Measurements from ENCODE around the gene EBI3. TPM values are rescaled to one million over a fixed set of nuclear protein-coding genes. Genes with fewer than 3 reads are reported as not detected.

EBI3 gene
- polyA plus RNA-seq (2013, experiment 1 of 4) = not detected
- not detected for polyA plus RNA-seq (2013, experiment 2 of 4)
- not detected for polyA plus RNA-seq (2013, experiment 3 of 4)
- not detected for polyA plus RNA-seq (2013, experiment 4 of 4)

- H3K9me3 ChIP-seq (ENCODE audit: control insufficient read depth, low read length) = no peaks in the 10 kb centered on the region
- H3K4me1 ChIP-seq (ENCODE audit: control insufficient read depth, insufficient read depth, low read length) = peaks cover 8% of the 10 kb centered on the region
- H3K27me3 ChIP-seq (ENCODE audit: control insufficient read depth, insufficient read depth, low read length, poor library complexity, severe bottlenecking) = peaks cover 5% of the 10 kb centered on the region
- H3K36me3 ChIP-seq (ENCODE audit: control insufficient read depth, insufficient read depth, low read length) = no peaks in the 10 kb centered on the region
- H3K4me3 ChIP-seq (ENCODE audit: insufficient read depth, low read depth, low read length) = no peak within 1 kb of the TSS
- no peak within 1 kb of the TSS for H3K27ac ChIP-seq (ENCODE audit: insufficient read depth, low read depth, low read length, poor library complexity, severe bottlenecking)
- 37 to 41% methylated on average over 19 of the region's 19 CpGs for WGBS, 2 experiments
These were observed at the start of gene EBI3 for GRCh38 chr19:4229179-4229931. EBI3 (plus strand) TSS chr19:4229523; CDS start chr19:4229551, 28 bp downstream.

DNA sequence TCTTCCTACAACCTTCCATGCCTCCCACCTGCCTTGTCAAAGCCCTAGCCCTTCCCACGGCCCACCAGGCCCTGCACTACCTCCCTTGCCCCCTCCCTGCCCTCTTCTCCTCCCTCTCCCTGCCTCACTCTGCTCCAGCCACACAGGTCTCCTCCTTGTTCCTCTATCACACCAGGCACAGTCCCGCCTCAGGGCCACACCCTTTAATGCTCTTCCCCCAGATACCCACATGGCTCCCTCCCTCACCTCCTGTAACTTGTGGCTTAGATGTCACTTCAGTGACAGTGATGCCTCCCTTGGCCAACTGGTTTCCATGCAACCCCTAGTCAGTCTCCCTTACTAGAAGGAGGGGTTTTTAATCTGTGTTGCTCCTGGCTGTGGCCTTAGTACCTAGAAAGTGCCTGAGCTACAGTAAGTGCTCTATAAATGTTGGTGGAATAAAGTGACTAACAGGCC is 48.2 kb upstream of the EBI3 start:
- WGBS, 2 experiments = 86 to 92% methylated on average over 2 of the region's 2 CpGs
- H3K27me3 ChIP-seq (ENCODE audit: control insufficient read depth, insufficient read depth, low read length, poor library complexity, severe bottlenecking) = no peaks in the 10 kb centered on the region
- H3K27ac ChIP-seq (ENCODE audit: insufficient read depth, low read depth, low read length, poor library complexity, severe bottlenecking) = no peak overlapping the region
- H3K4me3 ChIP-seq (ENCODE audit: insufficient read depth, low read depth, low read length) = no peak overlapping the region
- H3K36me3 ChIP-seq (ENCODE audit: control insufficient read depth, insufficient read depth, low read length) = no peaks in the 10 kb centered on the region
- no peaks in the 10 kb centered on the region for H3K9me3 ChIP-seq (ENCODE audit: control insufficient read depth, low read length)
- peaks cover 3% of the 10 kb centered on the region for H3K4me1 ChIP-seq (ENCODE audit: control insufficient read depth, insufficient read depth, low read length)

DNA sequence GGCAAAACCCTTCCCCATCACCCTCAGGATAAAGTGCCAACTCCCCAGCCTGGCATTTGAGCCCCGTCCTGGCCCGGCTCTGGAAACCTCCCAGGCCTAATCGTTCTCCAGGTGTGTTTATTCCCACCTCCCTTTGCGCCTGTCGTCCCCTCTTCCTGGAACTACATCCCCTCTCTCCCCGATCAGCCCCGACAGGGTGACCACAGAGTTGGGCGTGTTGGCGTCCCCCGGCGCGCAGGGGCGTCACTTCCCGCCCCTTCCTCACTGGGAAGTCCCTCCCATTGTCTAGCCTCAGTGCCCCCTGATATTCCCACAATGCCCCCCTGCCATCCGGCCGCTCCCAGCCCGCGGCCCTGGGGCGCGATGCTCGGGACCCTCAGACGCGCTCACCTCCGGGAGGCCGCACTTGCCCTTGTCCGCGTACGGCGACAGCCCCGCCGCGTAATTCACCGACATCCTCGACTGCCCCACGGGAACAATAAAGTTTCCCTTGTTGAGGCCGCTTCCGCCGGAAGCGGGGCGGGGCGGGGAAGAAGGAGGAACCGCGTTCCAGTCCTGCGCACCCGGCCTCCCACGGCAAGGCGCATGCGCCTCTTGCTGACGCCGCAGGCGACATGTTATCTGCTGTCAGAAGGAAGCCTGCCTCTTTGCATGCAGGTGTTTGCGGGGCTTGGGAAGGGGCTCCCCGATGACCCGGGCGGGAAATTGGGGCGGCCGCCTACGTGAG is 47.1 kb upstream of the EBI3 start, which contains the start of the genes ANKRD24 and SIRT6:
Gene ANKRD24 (plus strand): TSS at position 606 of the 727 bp plus-strand sequence. CDS start 3,737 bp downstream, outside the sequence.
Gene SIRT6 (minus strand): TSS at position 480 of the 727 bp plus-strand sequence. CDS start 24 bp downstream, at position 456.
- WGBS, 2 experiments = 0% methylated on average over 58 of the region's 58 CpGs
- H3K27me3 ChIP-seq (ENCODE audit: control insufficient read depth, insufficient read depth, low read length, poor library complexity, severe bottlenecking) = no peaks in the 10 kb centered on the region
- H3K36me3 ChIP-seq (ENCODE audit: control insufficient read depth, insufficient read depth, low read length) = no peaks in the 10 kb centered on the region
- H3K9me3 ChIP-seq (ENCODE audit: control insufficient read depth, low read length) = no peaks in the 10 kb centered on the region
- peaks cover 3% of the 10 kb centered on the region for H3K4me1 ChIP-seq (ENCODE audit: control insufficient read depth, insufficient read depth, low read length)
- peak within 1 kb of the TSS; percentile 97 for H3K4me3 ChIP-seq (ENCODE audit: insufficient read depth, low read depth, low read length)
- H3K27ac ChIP-seq (ENCODE audit: insufficient read depth, low read depth, low read length, poor library complexity, severe bottlenecking) = peak within 1 kb of the TSS; percentile 8

- Histone ChIP-seq H3K27me3 (ENCODE audit: control insufficient read depth, insufficient read depth, low read length, poor library complexity, severe bottlenecking) (no peaks in the 10 kb centered on the region), H3K4me3 (ENCODE audit: insufficient read depth, low read depth, low read length) (no peak overlapping the region), H3K36me3 (ENCODE audit: control insufficient read depth, insufficient read depth, low read length) (no peaks in the 10 kb centered on the region), H3K4me1 (ENCODE audit: control insufficient read depth, insufficient read depth, low read length) (peaks cover 3% of the 10 kb centered on the region), H3K27ac (ENCODE audit: insufficient read depth, low read depth, low read length, poor library complexity, severe bottlenecking) (no peak overlapping the region), H3K9me3 (ENCODE audit: control insufficient read depth, low read length) (no peaks in the 10 kb centered on the region)
- WGBS, 2 experiments = 67 to 70% methylated on average over 23 of the region's 23 CpGs
These were observed 45.2 kb upstream of the EBI3 start for GRCh38 chr19:4183967-4184717.

DNA sequence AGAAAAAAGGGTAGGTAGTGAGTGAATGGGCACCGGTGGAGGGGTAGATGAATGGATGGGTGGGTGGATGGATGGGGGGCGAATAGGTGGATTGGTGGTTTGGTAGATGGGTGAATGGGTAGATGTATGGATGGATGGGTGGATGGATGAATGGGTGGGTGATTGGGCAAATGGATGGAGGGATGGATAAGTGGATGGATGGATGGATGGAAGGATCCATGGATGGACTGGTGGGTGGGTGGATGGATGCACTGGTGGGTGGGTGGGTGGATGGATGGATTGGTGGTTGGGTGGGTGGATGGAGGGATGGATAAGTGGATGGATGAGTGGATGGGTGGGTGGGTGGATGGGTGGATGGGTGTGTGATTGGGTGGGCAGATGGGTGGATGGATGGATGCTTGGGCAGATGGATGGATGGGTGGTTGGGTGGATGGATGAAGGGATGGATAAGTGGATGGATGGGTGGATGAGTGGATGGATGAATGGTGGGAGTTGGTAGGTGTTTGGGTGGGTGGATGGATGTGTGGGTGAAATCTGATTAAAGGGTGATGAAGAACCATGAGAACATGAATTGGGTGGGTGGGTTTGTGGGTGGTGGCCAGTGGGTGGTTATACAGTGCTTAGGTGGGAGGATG is 44.5 kb upstream of the EBI3 start:
- Histone ChIP-seq H3K36me3 (ENCODE audit: control insufficient read depth, insufficient read depth, low read length) (no peaks in the 10 kb centered on the region), H3K27me3 (ENCODE audit: control insufficient read depth, insufficient read depth, low read length, poor library complexity, severe bottlenecking) (no peaks in the 10 kb centered on the region), H3K4me3 (ENCODE audit: insufficient read depth, low read depth, low read length) (no peak overlapping the region), H3K27ac (ENCODE audit: insufficient read depth, low read depth, low read length, poor library complexity, severe bottlenecking) (no peak overlapping the region), H3K4me1 (ENCODE audit: control insufficient read depth, insufficient read depth, low read length) (peaks cover 3% of the 10 kb centered on the region), H3K9me3 (ENCODE audit: control insufficient read depth, low read length) (no peaks in the 10 kb centered on the region)
- 89% methylated on average over 2 of the region's 2 CpGs for WGBS, 2 experiments

DNA sequence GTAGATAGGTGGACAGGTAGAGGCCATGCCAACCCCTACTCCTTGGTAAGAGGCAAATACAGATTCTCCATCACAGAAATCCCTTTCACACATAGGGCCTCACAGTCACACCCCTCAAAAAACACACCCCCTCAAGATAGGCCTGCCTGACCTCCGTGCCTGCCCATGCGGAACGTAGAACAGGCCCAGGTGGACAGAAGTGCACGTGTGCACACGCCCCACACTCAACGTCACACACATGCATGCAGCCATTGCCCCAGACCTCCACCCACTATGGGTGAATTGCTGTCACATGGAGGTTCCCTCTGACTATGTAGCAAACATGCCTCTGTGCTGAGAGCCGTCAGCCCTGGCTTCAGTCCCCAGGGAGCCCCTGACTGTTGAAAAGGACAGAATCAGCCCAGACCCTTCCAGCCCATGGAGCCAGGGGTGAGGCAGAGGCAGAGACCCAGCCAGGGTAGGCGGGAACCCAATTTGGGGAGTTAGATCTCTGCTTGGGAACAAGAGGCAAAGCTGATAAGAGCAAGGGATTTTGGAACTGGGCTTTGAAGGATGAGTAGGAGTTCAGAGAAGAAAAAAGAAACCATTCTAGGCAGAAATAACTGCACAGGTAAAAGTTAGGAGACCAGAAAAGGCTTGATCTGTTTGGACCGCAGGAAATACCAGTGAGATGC is 43.8 kb upstream of the EBI3 start:
- H3K4me3 ChIP-seq (ENCODE audit: insufficient read depth, low read depth, low read length) = no peak overlapping the region
- H3K4me1 ChIP-seq (ENCODE audit: control insufficient read depth, insufficient read depth, low read length) = peaks cover 3% of the 10 kb centered on the region
- H3K27me3 ChIP-seq (ENCODE audit: control insufficient read depth, insufficient read depth, low read length, poor library complexity, severe bottlenecking) = no peaks in the 10 kb centered on the region
- no peaks in the 10 kb centered on the region for H3K36me3 ChIP-seq (ENCODE audit: control insufficient read depth, insufficient read depth, low read length)
- no peaks in the 10 kb centered on the region for H3K9me3 ChIP-seq (ENCODE audit: control insufficient read depth, low read length)
- H3K27ac ChIP-seq (ENCODE audit: insufficient read depth, low read depth, low read length, poor library complexity, severe bottlenecking) = no peak overlapping the region
- 89 to 90% methylated on average over 9 of the region's 9 CpGs for WGBS, 2 experiments

DNA sequence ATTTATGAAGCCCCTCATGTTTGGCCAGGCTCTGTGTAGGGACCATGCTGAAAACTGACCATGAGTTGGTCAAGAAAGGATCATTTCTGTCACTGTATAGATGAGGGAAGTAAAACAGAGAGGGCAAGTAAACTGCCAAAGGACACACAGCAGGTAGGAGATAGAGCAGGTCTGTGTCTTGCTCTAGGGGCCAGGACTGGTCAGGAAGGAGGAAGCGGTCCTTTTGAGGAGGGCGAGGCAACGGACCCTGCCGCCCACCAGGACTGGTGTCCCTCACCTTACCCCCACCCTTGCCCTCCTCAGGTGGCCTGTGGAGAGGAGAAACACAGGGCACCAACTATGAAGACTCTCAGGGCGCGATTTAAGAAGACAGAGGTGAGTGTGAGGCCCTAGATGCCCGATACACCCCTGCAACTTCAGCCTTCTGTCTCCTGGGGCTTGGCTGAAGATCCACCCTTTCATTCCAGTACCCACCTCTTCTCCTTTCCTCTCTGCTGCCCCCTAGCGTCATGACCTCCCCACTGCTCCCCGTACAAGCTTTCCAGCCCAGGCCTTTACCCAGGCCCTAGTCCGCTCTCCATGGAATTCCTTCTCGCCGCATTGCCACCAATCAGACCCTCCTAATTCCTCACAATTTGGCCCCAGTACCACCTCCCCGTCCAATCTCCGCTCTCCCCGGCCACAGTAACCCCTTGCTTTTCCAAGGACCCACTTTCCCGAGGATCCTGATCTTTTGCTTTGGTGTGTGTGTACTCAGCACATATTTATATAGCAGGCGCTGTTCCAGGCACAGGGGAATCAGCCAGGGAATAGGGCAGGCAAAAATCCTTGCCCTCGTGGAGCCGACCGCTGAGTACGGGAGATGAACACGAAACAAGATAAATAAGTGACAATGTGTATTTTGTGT is 43.0 kb upstream of the EBI3 start:
- no peaks in the 10 kb centered on the region for H3K36me3 ChIP-seq (ENCODE audit: control insufficient read depth, insufficient read depth, low read length)
- WGBS, 2 experiments = 43 to 44% methylated on average over 22 of the region's 22 CpGs
- H3K27me3 ChIP-seq (ENCODE audit: control insufficient read depth, insufficient read depth, low read length, poor library complexity, severe bottlenecking) = no peaks in the 10 kb centered on the region
- H3K4me3 ChIP-seq (ENCODE audit: insufficient read depth, low read depth, low read length) = no peak overlapping the region
- no peaks in the 10 kb centered on the region for H3K9me3 ChIP-seq (ENCODE audit: control insufficient read depth, low read length)
- peaks cover 3% of the 10 kb centered on the region for H3K4me1 ChIP-seq (ENCODE audit: control insufficient read depth, insufficient read depth, low read length)
- H3K27ac ChIP-seq (ENCODE audit: insufficient read depth, low read depth, low read length, poor library complexity, severe bottlenecking) = no peak overlapping the region

DNA sequence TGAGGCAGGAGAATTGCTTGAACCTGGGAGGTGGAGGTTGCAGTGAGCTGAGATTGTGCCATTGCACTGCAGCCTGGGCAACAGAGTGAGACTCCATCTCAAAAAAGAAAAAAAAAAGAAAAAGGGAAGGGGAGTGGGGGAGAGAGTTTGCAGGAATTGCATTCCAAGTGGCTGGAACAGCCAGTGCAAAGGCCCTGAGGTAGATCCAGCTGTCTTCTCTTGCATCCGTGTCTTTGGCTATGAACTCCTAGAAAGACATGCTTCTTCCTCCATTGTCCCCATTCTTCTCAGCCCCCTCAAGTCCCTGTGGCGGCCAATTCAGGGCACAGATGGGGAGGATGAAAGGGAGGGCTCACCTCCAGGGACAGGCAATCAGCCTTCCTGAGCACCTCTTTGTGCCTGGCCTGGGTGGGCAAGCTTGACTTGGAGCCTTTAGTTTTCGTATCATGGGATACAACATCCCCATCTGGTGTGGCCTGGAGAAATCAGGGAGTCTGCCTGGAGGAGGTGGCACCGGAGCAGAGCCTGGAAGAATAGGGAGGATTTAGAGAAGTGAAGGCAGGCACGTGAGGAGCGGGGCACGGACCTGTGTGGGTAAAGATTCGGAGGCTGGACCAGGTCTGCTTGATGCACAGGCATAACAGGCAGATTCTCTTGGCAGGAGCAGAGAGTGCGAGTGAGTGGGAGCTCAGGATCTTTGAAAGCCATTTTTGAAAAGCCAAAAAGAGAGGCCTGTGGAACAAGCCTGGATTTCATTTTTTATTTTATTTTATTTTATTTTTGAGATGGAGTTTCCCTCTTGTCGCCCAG is 41.8 kb upstream of the EBI3 start:
- WGBS, 2 experiments = 91 to 92% methylated on average over 10 of the region's 10 CpGs
- no peak overlapping the region for H3K4me3 ChIP-seq (ENCODE audit: insufficient read depth, low read depth, low read length)
- no peaks in the 10 kb centered on the region for H3K36me3 ChIP-seq (ENCODE audit: control insufficient read depth, insufficient read depth, low read length)
- H3K27me3 ChIP-seq (ENCODE audit: control insufficient read depth, insufficient read depth, low read length, poor library complexity, severe bottlenecking) = no peaks in the 10 kb centered on the region
- no peaks in the 10 kb centered on the region for H3K9me3 ChIP-seq (ENCODE audit: control insufficient read depth, low read length)
- H3K4me1 ChIP-seq (ENCODE audit: control insufficient read depth, insufficient read depth, low read length) = no peaks in the 10 kb centered on the region
- H3K27ac ChIP-seq (ENCODE audit: insufficient read depth, low read depth, low read length, poor library complexity, severe bottlenecking) = no peak overlapping the region
